HG02884 (cell line): ENCODE measurements around the gene RNF150.
"Not testable (repeated sequence)": the region's sequence is repeated elsewhere in the genome, so short reads cannot be mapped to it uniquely, and the experiment has no call there.

Source experiments
- ATAC-seq: cut with Tn5 transposase; IDR thresholded peaks from one replicate; pipeline ENCODE4 v1.9.1; 2021; ENCODE audit warnings: mild to moderate bottlenecking, moderate library complexity; ENCODE audit not compliant: unreplicated experiment

The RNF150 gene

DNA sequence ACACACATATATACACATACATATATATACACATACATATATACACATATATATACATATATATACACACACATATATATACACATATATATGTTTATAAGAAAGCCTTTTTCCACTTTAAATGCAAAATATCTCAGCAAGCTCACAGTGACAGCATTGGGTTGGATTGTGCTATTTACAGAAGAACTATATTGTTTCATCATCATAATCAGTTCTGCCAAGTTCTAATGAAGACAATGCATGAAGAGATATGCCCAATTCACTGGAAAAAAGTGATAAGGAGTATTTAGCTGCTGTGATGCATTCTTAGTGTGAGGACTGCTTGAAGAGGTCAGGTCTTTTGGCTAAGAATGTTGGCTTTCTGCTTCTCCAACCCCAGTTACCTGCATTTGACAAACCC is 54.4 kb downstream of the RNF150 start:
- ATAC-seq: no peak

DNA sequence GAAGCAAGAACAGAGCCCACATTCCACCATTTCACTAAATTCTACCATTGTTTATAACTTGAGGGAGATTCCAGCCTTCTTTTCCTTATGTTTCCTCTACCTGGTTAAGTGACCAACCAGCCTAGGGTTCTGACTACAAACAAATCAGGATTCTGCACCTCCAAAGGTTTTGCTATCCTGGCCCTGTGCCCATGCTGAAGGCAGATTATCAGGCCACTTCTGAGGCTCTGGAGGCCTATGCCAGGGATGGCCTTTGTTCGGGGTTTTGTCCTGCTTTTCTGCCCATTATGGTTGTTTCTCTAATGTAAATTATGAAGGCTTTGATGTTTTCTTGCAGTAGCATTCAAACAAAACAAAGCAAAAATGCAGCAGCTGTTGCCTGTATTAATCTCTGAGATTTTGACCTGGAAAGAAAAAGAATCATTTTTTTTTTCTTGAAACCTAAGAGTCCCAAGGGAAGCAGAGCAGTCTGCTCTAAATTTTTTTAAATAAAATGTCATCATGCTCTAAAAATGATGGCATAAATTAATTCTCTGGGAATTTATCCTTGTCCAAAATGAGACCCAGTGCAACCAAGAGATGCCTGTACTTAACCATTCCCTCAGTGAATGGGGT is 55.6 kb downstream of the RNF150 start:
- no peak for ATAC-seq

DNA sequence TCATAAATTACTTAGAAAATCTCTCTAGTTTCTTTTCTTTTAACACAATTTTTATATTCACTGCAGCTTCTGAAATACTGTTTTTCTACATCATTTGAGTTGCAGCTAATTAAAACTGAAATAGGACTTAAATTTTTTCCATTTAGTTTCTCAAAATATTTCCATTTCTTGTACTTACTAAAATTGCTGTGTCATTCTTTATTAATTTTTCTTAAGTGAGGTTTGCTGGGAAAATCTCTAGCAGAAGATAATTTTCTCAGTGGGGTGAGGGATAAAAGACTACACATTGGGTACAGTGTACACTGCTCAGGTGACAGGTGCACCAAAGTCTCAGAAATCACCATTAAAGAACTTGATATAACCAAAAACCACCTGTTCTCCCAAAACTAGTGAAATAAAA is 57.7 kb downstream of the RNF150 start:
- no peak for ATAC-seq

- ATAC-seq: no peak
Measured at GRCh38 chr4:141074098-141074878, 59.0 kb downstream of the RNF150 start.

DNA sequence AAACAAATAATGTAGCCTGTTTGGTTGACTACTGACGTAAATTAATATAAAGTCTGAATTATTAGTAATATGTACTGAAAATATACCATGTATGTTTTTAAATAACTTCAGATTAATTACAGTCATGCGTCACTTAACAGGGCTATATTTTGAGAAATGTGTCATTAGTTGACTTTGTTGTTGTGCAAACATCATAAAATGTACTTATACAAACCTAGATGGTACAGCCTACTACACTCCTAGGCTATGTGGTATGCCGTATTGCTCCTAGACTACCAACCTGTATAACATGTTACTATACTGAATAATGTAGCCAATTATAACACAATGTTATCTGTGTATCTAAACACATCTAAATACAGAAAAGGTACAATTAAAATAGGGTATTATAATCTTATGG is 66.6 kb downstream of the RNF150 start:
- no peak for ATAC-seq

DNA sequence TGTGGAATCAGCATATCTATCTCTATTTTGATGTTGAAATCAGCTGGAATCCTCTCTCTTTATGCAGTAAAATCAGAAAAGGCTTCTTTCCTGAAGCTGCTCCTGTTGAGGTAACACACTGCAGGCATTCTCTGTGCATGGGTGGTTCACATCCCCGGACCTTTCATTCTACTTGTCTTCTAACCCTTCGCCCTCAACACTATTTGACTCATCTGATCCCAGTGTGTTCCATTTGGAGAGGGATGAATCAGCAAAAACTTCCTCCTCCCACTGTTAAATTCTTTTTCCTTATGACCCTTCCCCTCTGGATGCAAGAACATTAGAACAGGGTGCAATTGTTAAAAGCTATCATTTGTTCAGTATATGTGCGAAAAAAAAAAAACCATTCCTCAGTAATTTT is 67.4 kb downstream of the RNF150 start:
- no peak for ATAC-seq

- no peak for ATAC-seq
Measured at GRCh38 chr4:141062651-141063050, 70.6 kb downstream of the RNF150 start.

DNA sequence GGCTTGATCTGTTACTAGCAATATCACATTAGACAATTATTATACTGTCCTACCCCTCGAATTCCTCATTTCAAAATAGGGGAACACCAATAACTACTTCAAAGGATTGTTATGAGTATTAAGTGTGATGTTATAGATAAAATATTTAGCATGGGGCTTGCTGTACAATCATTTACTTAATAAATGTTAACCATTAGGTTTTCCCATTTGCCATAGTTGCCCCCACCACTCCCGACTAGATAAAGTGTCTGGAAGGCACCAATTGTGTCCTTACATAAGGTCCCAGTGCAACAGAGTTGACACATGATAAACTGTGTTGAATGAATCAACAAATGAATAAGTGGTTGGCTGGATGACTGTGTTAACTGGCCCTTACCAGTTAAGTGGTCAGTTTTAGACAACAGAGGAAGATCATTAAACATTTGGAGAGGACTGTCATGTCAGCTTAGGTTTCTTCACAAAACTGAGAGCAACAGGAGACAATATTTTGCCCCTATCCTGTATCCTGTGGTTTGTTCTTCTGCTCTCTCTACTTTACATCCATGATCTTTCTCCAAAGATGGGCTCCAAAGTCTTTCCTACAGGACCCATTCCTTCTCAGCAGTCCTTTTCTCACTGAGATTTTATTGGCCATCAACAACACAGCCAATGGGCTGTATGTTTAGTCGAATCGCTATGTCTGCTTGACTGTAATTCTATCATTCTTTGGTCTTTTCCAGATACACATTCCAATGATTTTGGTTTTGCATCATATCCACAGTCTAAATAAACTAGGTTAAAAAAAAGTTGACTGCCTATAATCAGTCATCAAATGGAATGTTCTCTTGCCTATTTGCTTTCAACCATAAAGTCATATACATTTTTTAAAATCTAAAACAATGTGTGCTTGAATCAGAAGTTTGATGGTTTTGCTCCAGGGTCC is 74.4 kb downstream of the RNF150 start:
- no peak for ATAC-seq

- no peak for ATAC-seq
Measured at GRCh38 chr4:141057582-141057981, 75.7 kb downstream of the RNF150 start.

DNA sequence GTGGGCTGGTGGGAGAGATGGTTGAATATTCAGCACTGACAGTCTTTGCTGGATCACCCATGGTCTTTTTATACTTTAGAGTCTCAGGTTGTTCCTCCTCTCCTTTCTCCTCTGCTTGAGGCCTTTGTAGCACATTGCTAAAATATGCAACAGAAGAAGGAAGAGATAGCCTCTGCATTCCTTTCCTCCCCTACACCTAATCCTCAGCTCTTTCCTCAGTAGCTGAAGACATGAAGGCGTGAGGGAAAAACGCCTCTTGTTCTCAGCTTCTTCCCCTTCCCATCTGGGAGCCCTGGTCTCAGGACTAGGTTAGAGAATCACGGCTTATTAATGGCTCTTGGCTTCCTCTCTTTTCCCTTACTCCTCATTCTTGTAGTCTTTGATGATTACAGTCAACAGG is 76.8 kb downstream of the RNF150 start:
- no peak for ATAC-seq

DNA sequence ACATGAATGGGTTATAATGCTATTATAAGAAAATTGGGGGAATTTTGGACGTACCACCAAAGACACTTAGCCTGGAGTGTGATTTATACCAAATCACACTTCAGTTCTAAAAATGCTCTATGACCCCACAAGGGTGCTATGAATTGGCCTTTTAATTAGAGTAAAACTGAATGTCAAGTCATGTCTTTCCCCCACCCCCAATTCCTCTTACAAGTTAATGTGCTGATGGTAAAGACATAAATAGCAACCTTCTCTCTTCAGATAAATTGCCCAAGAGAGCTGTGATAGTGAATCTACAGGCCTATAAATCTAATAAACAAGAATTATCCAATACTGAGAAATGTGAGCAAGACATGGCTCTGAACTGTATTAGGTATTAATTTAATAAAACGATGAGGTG is 78.8 kb downstream of the RNF150 start:
- ATAC-seq: no peak

GRCh38 chr4:141050999-141051398 is 82.3 kb downstream of the RNF150 start:
- ATAC-seq: not testable (repeated sequence)

DNA sequence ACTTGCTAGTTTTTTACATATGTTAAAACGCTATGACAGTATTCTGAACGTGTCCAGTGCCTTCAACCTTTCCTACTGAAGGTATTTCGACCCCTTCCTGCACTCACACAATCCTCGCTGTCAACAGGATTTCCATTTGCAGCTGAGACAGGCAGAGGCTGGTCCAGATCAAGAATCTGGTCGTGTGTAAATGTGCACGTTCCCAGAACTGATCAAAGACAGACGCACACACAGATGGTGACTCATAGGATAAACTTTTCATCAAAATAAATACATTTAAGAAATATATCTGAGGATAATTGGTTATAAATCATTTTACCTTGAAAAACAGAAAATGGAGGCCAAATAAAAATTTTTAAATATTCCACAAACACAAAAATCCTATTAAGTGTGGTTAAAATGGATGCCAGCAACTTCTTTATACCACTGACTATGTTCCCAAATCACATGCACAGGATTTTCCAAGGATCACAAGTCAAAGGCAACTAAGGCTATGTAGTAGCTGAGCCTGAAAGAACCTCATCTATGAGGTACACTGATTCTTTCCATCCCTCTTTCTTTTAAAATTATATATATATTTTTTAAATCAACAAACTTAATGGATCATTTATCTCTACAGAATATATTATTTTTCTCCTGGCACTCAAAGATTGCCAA is 85.9 kb downstream of the RNF150 start:
- no peak for ATAC-seq

DNA sequence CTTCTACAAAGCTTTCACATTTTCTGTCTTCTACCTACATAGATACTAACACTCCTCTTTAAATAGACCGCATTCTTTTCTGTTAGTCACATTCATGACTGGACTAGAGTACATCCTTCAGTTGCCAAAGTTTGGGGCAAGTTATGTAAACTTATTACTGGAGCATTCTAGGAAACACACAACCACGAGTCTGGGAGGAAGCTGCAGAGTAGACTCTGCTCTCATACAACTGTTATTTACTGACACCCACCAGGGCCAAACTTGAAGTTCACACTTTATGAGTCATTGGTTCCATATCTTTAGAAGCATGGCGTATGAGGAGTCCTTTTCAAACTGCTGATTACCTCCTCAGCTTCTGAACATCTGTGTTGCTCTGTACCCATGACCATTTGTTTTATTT is 87.0 kb downstream of the RNF150 start:
- ATAC-seq: no peak

DNA sequence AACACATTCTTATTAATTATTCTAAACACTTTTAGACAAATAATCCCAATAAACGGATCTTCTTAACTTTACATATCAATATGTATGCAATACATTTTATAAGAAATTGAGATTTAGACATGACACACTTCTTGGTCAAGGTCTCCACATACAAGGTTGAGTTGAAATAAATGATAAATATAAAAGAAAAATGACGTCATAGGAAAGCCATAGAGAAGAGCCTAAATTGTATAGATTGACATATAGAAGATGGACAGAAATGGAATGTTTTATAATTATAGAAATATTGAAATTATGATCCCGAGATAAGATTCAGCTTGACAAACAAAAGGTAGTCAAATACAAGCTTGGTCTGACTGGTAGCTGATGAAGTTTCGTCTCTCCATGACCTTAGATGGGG is 87.4 kb downstream of the RNF150 start:
- no peak for ATAC-seq

GRCh38 chr4:141041021-141041476 is 92.2 kb downstream of the RNF150 start:
- no peak for ATAC-seq

- no peak for ATAC-seq
Measured at GRCh38 chr4:141039156-141039555, 94.1 kb downstream of the RNF150 start.

DNA sequence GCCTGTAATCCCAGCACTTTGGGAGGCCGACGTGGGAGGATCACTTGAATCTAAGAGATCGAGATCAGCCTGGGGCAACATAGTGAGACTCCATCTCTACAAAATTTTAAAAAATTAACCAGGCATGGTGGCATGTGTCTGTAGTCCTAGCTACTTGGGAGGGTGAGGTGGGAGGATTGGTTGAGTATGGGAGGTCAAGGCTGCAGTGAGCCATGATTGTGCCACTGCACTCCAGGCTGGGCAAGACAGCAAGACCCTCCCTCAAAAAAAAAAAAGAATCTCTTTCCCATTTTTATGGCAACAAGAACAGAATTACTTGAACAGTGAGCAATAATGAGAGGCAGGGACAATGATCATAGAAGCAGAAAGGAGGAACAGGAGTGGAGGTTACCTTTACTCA is 94.8 kb downstream of the RNF150 start:
- no peak for ATAC-seq

GRCh38 chr4:141037446-141037845 is 95.8 kb downstream of the RNF150 start:
- ATAC-seq: no peak

GRCh38 chr4:141036786-141037185 is 96.5 kb downstream of the RNF150 start:
- ATAC-seq: no peak

DNA sequence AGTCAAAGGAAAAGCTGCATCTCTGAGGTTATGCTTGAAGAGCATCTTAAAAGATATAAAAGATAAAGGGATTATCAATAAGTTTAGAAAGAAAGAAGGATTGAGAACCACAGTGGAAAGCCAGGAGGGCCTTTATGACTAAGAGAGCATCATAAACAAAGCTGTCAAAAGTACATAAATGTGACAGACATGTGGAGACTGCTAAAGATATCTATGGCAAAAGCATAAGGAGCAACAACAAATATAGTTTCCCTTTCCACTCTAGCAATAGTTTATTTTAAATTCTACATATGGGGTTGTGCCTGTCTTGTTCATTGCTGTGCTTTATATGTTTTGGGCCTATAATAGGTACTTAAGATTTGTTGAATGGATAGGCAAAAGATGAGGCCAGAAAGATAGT is 97.3 kb downstream of the RNF150 start:
- ATAC-seq: no peak
